Smooth muscle cell (in vitro differentiated cells): Measurements from ENCODE around the gene UBE2E2. TPM values are rescaled to one million over a fixed set of nuclear protein-coding genes. Genes with fewer than 3 reads are reported as not detected.

Experiments used
- DNase-seq: peaks from one replicate; lab custom pipeline; 2025; ENCODE audit not compliant: unreplicated experiment; lab: John Stamatoyannopoulos, UW
- H2AFZ ChIP-seq: fragments of 200-600 bp; sonication (generic); 2 replicates; pipeline ENCODE4 v1.6.0; 2016; ENCODE audit warnings: antibody characterized with exemption, low read depth, mild to moderate bottlenecking
- H3F3A ChIP-seq: fragments of 200-600 bp; sonication (generic); 2 replicates; pipeline ENCODE4 v1.6.0; 2017; ENCODE audit warnings: antibody characterized with exemption, low read depth
- H3K27ac ChIP-seq: fragments of 200-600 bp; sonication (generic); 2 replicates; pipeline ENCODE4 v1.5.1; 2016; ENCODE audit warnings: low read depth, mild to moderate bottlenecking
- H3K27me3 ChIP-seq: fragments of 200-600 bp; sonication (generic); 2 replicates; pipeline ENCODE4 v1.6.1; 2016; ENCODE audit warnings: low read depth, mild to moderate bottlenecking
- H3K36me3 ChIP-seq: fragments of 200-600 bp; sonication (generic); 2 replicates; pipeline ENCODE4 v1.5.1; 2016; ENCODE audit warnings: low read depth
- H3K4me1 ChIP-seq: fragments of 200-600 bp; sonication (generic); 2 replicates; pipeline ENCODE4 v1.5.1; 2016; ENCODE audit warnings: low read depth
- H3K4me2 ChIP-seq: fragments of 200-600 bp; sonication (generic); 2 replicates; pipeline ENCODE4 v1.6.0; 2016; ENCODE audit warnings: mild to moderate bottlenecking
- H3K4me3 ChIP-seq: fragments of 200-600 bp; sonication (generic); 2 replicates; pipeline ENCODE4 v1.5.1; 2016; ENCODE audit warnings: mild to moderate bottlenecking
- H3K79me2 ChIP-seq: fragments of 200-600 bp; sonication (generic); 2 replicates; pipeline ENCODE4 v1.6.0; 2016; ENCODE audit warnings: low read depth, mild to moderate bottlenecking
- H3K9ac ChIP-seq: fragments of 200-600 bp; sonication (generic); 2 replicates; pipeline ENCODE4 v1.6.0; 2016; ENCODE audit warnings: low read depth
- H3K9me3 ChIP-seq: fragments of 200-600 bp; sonication (generic); replicated peaks from 2 replicates; pipeline ENCODE4 v1.5.1; 2016; ENCODE audit warnings: low read depth
- H4K20me1 ChIP-seq: fragments of 200-600 bp; sonication (generic); 2 replicates; pipeline ENCODE4 v1.6.0; 2016; ENCODE audit warnings: low read depth
- WGBS: methylation state at CpG from one replicate; pipeline ENCODE4 v1.1.7; 2016; ENCODE audit warnings: low lambda C conversion rate; 5-methylcytosine and 5-hydroxymethylcytosine counted together
- polyA plus RNA-seq: library from polyadenylated mRNA; unstranded; fragments of >200 nt; fragmentation: Nextera tagmentation; extraction: Ambion mirVana; gene quantifications from 2 replicates; pipeline ENCODE4 v1.2.1, GENCODE V29; 2016
- total RNA-seq: library from RNA; depleted of rRNA; stranded (reverse); fragments of >200 nt; gene quantifications from 2 replicates; pipeline ENCODE4 v1.2.3, GENCODE V29; 2014
- TF ChIP-seq, protein P1 (sequence below): fragments of 200-600 bp; sonication (generic); IDR thresholded peaks from 2 replicates; pipeline ENCODE4 v1.5.1; 2017; ENCODE audit warnings: borderline replicate concordance, mild to moderate bottlenecking, antibody characterized with exemption; ENCODE audit not compliant: insufficient read depth, poor library complexity, severe bottlenecking

Gene UBE2E2
- total and polyA plus RNA-seq, 2 experiments from 2014 or later = 65.9 to 121 TPM

DNA sequence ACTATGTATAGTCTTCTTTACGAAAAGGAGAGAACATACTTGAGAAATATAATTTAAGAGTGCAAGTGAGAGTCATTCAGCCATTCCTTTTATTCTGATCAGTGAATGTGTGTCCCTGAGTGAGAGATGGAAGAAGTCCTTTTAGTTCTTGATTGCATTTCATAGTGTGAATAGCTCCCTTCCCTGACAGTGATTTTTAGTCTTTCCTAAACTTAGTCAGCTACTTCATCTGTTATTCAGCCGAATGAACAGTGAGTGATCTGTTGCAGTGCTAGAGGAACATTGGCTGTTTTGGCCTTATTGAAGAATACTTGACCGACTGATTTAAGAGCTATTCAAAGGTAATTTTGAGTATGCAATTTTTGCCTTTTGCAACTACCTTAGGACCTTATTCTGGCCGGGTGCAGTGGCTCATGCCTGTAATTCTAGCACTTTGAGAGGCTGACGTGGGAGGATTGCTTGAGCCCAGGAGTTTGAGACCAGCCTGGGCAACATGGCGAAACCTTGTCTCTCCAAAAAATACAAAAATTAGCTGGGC, 45.5 kb downstream of the UBE2E2 start:
- WGBS = 97% methylated on average over 6 of the region's 6 CpGs
- Histone ChIP-seq H3F3A (no peaks in the 10 kb centered on the region), H3K4me1 (no peaks in the 10 kb centered on the region), H3K4me2 (no peak overlapping the region), H3K27me3 (no peaks in the 10 kb centered on the region), H3K4me3 (no peak overlapping the region), H3K36me3 (no peaks in the 10 kb centered on the region), H3K79me2 (peaks cover 72% of the 10 kb centered on the region), H3K9me3 (no peaks in the 10 kb centered on the region), H3K27ac (no peak overlapping the region), H2AFZ (no peak overlapping the region), H3K9ac (no peak overlapping the region), H4K20me1 (peaks cover 96% of the 10 kb centered on the region)
- TF ChIP-seq, protein P1, sequence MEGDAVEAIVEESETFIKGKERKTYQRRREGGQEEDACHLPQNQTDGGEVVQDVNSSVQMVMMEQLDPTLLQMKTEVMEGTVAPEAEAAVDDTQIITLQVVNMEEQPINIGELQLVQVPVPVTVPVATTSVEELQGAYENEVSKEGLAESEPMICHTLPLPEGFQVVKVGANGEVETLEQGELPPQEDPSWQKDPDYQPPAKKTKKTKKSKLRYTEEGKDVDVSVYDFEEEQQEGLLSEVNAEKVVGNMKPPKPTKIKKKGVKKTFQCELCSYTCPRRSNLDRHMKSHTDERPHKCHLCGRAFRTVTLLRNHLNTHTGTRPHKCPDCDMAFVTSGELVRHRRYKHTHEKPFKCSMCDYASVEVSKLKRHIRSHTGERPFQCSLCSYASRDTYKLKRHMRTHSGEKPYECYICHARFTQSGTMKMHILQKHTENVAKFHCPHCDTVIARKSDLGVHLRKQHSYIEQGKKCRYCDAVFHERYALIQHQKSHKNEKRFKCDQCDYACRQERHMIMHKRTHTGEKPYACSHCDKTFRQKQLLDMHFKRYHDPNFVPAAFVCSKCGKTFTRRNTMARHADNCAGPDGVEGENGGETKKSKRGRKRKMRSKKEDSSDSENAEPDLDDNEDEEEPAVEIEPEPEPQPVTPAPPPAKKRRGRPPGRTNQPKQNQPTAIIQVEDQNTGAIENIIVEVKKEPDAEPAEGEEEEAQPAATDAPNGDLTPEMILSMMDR = no peak
- DNase-seq = no peak

DNA sequence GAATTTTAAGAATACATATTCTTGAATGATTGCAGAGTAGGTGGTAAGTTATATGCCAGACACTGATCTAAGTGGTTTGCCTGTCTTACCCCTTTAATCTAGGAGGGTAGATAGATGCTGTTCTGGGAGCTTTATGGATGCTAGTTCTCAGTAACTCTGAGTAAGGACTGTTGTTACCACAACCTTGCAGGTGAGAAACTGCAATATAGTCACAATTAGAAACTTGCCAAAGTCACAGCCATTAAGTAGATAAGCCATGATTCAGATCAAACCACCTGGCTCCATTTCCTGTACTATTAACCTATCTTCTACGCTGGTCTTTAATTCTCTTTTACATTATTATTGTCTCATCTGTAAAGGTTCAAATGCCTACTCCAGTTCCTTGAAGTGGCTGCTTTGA, 46.8 kb downstream of the UBE2E2 start:
- no peaks in the 10 kb centered on the region for H3K4me1 ChIP-seq
- no peak overlapping the region for H3K4me3 ChIP-seq
- TF ChIP-seq, protein P1 = no peak
- H3F3A ChIP-seq = no peaks in the 10 kb centered on the region
- peaks cover 76% of the 10 kb centered on the region for H3K79me2 ChIP-seq
- no peak overlapping the region for H3K4me2 ChIP-seq
- no peaks in the 10 kb centered on the region for H3K27me3 ChIP-seq
- H2AFZ ChIP-seq = no peak overlapping the region
- H3K9ac ChIP-seq = no peak overlapping the region
- no peak for DNase-seq
- H4K20me1 ChIP-seq = peaks cover 95% of the 10 kb centered on the region
- 95% methylated on average over 1 of the region's 1 CpG for WGBS
- H3K27ac ChIP-seq = no peak overlapping the region
- H3K36me3 ChIP-seq = no peaks in the 10 kb centered on the region
- no peaks in the 10 kb centered on the region for H3K9me3 ChIP-seq

DNA sequence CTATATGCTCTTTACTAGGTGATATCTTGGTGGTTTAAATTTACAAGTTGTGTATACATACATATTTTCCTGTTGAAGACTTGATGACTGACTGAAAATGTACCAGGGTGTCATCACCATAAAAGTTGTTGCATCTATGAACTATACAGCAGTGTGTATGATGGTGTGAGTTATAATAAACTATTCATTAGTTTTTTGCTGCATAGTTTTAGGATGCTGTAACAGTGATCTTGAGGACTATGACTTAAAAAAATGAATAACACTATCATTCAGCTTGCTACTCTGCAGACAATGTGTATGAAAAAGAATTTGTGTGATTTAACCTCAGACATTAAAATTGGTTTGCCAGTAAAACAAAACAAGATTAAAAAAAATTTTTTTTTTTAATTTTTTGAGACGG, 49.0 kb downstream of the UBE2E2 start:
- Histone ChIP-seq H3K4me1 (no peaks in the 10 kb centered on the region), H3K4me3 (no peak overlapping the region), H3K79me2 (peaks cover 73% of the 10 kb centered on the region), H3K27ac (no peak overlapping the region), H3K9ac (no peak overlapping the region), H3F3A (no peaks in the 10 kb centered on the region), H4K20me1 (peaks cover 97% of the 10 kb centered on the region), H3K36me3 (no peaks in the 10 kb centered on the region), H3K27me3 (no peaks in the 10 kb centered on the region), H3K4me2 (no peak overlapping the region), H3K9me3 (no peaks in the 10 kb centered on the region), H2AFZ (no peak overlapping the region)
- WGBS = 100% methylated on average over 1 of the region's 1 CpG
- TF ChIP-seq, protein P1 = no peak
- no peak for DNase-seq

DNA sequence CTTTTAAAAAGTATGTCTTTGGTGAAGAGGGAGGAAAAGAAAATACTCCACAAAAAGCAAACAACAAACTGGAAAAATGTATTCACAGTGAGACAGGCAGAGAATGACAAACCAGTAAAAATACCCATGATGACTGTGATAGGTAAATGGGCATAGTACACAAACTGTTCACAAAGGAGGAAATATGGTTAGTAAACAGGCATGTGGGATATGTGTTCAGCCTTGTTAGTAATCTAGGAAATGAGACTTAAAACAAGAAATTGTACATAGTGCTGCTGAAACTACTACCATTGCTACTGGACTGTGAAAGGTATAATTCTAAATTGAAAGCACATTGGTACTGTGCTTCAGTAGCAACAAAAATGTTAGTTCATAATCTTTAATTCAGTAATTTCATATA, 50.1 kb downstream of the UBE2E2 start:
- Histone ChIP-seq H3K4me1 (no peaks in the 10 kb centered on the region), H3K27ac (no peak overlapping the region), H3K4me3 (no peak overlapping the region), H3K4me2 (no peak overlapping the region), H3K9ac (no peak overlapping the region), H3K9me3 (no peaks in the 10 kb centered on the region), H3K36me3 (no peaks in the 10 kb centered on the region), H3K79me2 (peaks cover 80% of the 10 kb centered on the region), H3K27me3 (no peaks in the 10 kb centered on the region), H4K20me1 (peaks cover 92% of the 10 kb centered on the region), H3F3A (no peaks in the 10 kb centered on the region), H2AFZ (no peak overlapping the region)
- no peak for DNase-seq
- TF ChIP-seq, protein P1 = no peak
